CD4-positive, alpha-beta T cell treated with Interleukin-4 for 4 hours (primary cell): ENCODE results near the gene SLC13A1.
"Not testable (repeated sequence)": the region's sequence is repeated elsewhere in the genome, so short reads cannot be mapped to it uniquely, and the experiment has no call there.

Source experiments
- DNase-seq: peaks from one replicate; pipeline ENCODE4 v3.0.0-alpha.2; 2020

Gene SLC13A1

DNA sequence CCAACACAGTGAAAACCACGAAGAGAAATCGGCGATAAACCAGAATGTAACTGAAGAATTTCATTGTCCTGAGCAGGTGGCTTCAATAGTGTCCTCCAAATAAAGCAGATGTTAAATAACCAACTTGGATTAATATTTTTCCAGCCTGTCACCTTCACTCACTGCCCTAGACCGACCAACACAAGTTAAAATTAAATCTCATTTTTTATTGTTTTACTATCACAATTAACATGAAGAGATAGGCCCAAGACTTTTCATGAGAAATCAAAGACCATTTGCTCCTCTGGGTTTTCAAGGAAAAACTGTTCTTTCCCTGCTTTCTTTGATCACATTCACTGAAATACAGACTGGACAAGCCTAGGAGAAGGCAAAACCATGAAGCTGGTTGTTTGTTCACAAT, at the start of gene SLC13A1:
Gene SLC13A1 (minus strand): TSS at position 87 of the 400 bp plus-strand sequence. CDS start 23 bp downstream, at position 64.
- DNase-seq = no peak

DNA sequence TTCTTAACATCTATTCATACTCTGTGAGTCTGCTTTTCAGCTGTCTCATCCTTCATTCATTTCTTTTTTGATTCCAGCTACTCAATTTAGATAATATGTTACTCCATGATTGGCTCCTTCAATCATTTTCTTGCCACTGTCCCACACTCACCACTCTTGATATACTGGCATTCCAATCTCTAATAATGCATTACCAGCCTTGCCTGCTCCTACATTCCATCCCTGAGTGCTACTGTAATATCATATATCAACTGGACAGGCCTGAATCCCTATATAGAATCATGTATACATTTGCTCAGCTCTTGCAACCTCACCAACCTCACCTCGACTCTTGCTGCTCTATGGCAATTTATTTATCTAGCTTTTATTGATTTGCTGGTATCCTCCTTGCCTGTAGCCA, 45.0 kb upstream of the SLC13A1 start:
- no peak for DNase-seq

DNA sequence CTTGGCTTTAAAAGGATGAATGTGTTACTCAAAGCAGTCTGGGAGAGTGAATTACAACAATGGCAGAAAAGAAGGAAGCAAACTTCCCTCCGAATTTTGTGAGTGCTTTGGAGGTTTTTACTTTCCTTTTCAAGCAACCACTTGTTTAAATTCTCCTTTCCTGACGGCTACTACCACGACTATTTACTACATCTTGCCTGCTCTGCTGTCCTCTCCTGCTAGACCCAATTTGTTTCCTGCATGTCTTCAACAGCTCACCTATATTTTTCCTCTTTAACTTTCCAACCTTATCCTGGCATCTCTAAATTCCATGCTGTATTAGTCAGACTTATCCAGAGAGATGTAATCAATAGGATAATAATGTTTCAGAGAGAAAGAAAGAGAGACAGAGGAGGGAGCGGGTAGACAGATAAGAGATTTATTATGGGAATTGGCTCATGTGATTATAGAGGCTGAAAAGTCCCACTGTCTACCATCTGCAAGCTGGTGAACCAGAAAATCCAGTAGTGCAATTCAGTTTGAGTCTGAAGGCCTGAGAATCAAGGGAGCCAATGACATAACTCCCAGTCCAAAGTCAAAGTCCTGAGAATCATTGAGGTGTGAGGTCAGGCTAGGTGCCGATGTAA, 42.8 kb upstream of the SLC13A1 start:
- DNase-seq = no peak

DNA sequence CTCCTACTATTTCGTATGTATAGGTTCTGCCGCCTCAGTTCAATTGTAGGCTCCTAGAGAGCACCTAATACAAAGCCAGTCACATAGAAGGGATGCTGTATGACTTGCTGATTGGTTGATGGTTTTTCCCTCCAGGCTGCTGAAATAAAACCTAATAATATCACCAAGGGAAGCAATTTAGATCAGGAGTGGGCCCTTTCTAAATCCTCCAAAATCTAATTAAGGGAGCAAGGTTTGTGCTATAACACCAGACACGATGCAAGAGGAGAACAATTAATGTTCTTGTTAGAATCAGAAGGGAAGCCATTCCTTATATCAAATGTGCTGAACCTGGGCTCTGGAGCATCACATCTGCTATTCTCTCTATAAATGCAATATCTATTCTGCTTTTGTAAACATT, 42.0 kb upstream of the SLC13A1 start:
- DNase-seq = no peak

- no peak for DNase-seq
These were observed 31.5 kb upstream of the SLC13A1 start for GRCh38 chr7:123231021-123232000.

GRCh38 chr7:123230603-123231002, 30.8 kb upstream of the SLC13A1 start:
- no peak for DNase-seq

DNA sequence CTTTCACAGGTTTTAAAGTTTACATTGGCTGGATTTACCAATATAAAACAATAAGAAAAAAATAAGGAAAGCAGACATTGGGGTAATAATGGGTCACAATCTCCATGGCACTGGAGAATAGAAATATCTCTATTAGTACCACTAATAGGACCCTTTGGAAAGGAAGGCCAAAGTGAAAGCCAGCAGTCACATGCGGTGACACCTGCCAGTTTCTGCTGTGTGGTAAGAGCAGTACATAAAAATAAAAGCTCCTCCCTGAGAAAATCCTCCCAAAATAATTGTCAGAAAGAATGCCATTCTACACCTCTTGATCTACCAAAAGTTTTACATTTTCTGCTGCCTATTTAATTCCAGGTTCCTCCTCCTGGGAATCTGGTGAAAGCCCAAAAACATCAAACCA, 30.4 kb upstream of the SLC13A1 start:
- DNase-seq = no peak

- no peak for DNase-seq
These were observed 29.7 kb upstream of the SLC13A1 start for GRCh38 chr7:123229426-123229825.

GRCh38 chr7:123227666-123228065, 27.9 kb upstream of the SLC13A1 start:
- DNase-seq = not testable (repeated sequence)

GRCh38 chr7:123220396-123220795, 20.6 kb upstream of the SLC13A1 start:
- DNase-seq = no peak

DNA sequence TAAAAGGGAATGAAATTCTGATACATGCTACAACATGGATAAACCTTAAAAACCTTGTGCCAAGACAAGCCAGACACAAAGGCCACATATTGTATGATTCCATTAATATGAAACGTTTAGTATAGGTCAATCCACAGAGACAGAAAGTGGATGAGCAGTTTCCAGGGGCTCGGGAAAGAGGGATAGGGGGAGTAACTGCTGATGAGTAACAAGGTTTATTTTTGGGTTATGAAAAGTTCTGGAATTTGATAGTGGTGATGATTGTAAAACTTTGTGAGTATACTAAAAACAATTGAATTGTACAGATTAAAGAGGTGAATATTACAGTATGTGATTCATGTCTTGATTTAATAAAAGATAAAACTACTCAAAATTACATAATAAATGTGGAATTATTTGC, 19.1 kb upstream of the SLC13A1 start:
- DNase-seq = no peak

GRCh38 chr7:123216825-123217224, 17.1 kb upstream of the SLC13A1 start:
- no peak for DNase-seq

DNA sequence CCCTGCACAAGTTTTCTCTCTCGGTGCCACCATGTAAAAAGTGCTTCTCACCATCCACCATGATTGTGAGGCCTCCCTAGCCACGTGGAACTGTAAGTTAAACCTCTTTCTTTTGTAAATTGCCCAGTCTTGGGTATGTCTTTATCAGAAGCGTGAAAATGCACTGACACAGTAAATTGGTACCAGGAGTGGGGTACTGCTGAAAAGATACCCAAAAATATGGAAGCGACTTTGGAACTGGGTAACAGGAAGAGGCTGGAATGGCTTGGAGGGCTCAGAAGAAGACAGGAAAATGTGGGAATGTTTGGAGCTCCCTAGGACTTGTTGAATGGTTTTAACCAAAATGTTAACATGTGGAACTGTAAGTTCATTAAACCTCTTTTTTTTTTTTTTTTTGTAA, 15.6 kb upstream of the SLC13A1 start:
- DNase-seq = no peak

GRCh38 chr7:123211545-123211944, 11.8 kb upstream of the SLC13A1 start:
- no peak for DNase-seq

DNA sequence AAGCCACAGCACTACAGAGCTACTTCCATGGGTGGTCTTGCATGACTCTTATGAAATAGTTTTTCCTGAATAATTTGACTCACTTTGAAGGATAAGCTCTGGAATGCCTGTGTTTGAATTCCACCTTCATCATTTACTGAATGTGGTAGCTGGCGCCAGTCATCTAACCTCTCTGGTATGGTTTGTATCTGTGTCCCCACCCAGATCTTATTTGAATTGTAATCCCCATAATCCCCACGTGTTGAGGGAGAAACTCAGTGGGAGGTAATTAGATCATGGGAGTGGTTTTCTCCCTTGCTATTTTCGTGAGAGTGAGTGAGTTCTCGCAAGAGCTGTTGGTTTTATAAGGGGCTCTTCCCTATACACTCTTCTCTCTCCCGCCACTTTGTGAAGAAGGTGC, 11.2 kb upstream of the SLC13A1 start:
- no peak for DNase-seq

- no peak for DNase-seq
These were observed 10.0 kb upstream of the SLC13A1 start for GRCh38 chr7:123209786-123210185.

GRCh38 chr7:123208793-123209192, 9.0 kb upstream of the SLC13A1 start:
- no peak for DNase-seq

DNA sequence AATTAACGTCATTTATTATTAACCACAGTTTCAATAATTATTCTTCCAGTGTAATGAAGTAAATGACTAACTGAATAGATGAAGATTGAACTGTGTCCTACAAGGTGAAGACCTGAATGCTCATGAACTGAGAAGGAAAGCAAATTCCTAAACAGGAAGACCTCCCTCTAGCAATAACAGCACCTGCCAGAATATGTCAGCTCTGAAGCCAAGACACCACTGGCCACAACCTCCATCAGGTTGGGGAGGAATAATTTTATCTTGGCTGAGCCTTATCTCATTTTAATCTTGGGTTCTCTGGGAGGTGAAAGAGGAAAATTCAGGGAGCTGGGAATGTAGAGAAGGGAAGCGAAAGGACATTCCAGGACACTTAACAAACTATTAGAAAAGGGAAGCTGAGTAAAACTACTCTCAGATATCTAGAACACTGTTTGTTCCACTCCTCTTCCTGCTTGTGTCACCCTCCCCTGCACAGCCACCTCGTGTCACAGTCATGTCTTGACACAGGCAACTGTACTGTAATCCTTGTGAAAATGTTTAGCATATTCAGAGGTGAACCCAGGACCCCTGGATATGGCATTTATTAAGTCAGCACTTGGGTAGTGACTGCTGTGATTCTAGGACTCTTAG, 4.6 kb upstream of the SLC13A1 start:
- no peak for DNase-seq

GRCh38 chr7:123201901-123202300, 2.1 kb upstream of the SLC13A1 start:
- no peak for DNase-seq

- DNase-seq = no peak
These were observed 809 bp downstream of the SLC13A1 start for GRCh38 chr7:123198668-123199652.

DNA sequence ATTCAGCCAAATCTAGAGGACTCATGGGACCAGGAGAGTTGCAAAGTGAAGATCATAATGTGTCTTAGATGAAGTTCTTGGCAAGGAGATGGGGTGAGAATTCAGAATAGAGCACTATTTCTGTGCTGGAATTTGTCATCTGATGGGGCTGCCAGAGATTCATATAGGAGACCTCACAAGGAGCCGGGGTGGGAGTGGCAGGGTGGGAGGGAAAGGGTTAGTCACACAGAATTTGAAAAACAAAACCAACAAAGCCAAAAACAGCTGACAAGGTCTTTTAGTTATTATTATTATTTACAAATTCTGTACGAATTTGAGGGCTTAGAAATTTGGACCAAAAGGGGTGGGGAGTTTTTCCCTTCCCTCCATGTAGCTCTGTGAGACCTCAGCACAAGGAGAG, 1.7 kb downstream of the SLC13A1 start:
- DNase-seq = no peak

DNA sequence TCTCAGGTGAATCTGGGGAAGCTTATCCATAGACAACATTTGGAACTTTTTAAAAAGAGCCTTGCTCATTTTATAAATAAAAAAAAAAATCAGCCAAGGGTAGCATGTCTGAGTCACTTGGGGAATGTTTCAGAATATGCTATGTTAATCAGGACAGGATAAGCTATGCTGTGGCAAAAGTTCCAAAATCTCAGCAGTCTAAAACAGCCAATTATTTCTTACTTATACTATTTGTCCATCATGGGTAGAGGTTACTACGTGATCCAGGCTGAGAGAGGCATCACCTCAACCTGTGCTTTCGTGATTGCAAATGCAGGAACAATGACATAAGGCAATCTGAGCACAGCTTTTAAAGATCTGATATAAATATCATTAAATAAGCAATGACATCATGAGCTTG, 6.5 kb downstream of the SLC13A1 start:
- DNase-seq = no peak

- no peak for DNase-seq
These were observed 8.6 kb downstream of the SLC13A1 start for GRCh38 chr7:123191132-123191531.
